Islet precursor cell (in vitro differentiated cells): ENCODE results near the gene SNX2.
"Not testable (repeated sequence)": the region's sequence is repeated elsewhere in the genome, so short reads cannot be mapped to it uniquely, and the experiment has no call there.

ENCODE experiments used
- DNase-seq: peaks from one replicate; pipeline ENCODE4 v3.0.0-alpha.2; 2018

The SNX2 gene

GRCh38 chr5:122774861-122775549, at the start of gene SNX2:
TSS of gene SNX2 (plus strand) at chr5:122775080. CDS start at chr5:122775104, 24 bp downstream.
- DNase-seq, result peak; percentile 95

GRCh38 chr5:122727112-122727541, 47.8 kb upstream of the SNX2 start:
- DNase-seq, result no peak

- DNase-seq, result no peak
Measured at GRCh38 chr5:122730037-122730436, 44.8 kb upstream of the SNX2 start.

GRCh38 chr5:122730456-122730855, 44.4 kb upstream of the SNX2 start:
- no peak for DNase-seq

- DNase-seq, result no peak
Measured at GRCh38 chr5:122736086-122736845, 38.6 kb upstream of the SNX2 start.

GRCh38 chr5:122738088-122738487, 36.8 kb upstream of the SNX2 start:
- DNase-seq, result no peak

- peak; percentile 96 for DNase-seq
Measured at GRCh38 chr5:122741681-122742080, 33.2 kb upstream of the SNX2 start.

GRCh38 chr5:122743261-122743660, 31.6 kb upstream of the SNX2 start:
- DNase-seq, result peak; percentile 75

- DNase-seq, result no peak
Measured at GRCh38 chr5:122745597-122745996, 29.3 kb upstream of the SNX2 start.

GRCh38 chr5:122749886-122750285, 25.0 kb upstream of the SNX2 start:
- DNase-seq, result no peak

GRCh38 chr5:122751293-122751782, 23.5 kb upstream of the SNX2 start:
- DNase-seq, result peak; percentile 99

GRCh38 chr5:122753500-122753899, 21.4 kb upstream of the SNX2 start:
- no peak for DNase-seq

- no peak for DNase-seq
Measured at GRCh38 chr5:122755783-122756182, 19.1 kb upstream of the SNX2 start.

GRCh38 chr5:122756264-122756911, 18.5 kb upstream of the SNX2 start:
- DNase-seq, result no peak

- DNase-seq, result no peak
Measured at GRCh38 chr5:122757285-122757684, 17.6 kb upstream of the SNX2 start.

GRCh38 chr5:122759241-122760070, 15.4 kb upstream of the SNX2 start:
- DNase-seq, result no peak

- DNase-seq, result no peak
Measured at GRCh38 chr5:122760236-122760635, 14.6 kb upstream of the SNX2 start.

GRCh38 chr5:122761115-122761514, 13.8 kb upstream of the SNX2 start:
- no peak for DNase-seq

- not testable (repeated sequence) for DNase-seq
Measured at GRCh38 chr5:122761896-122762295, 13.0 kb upstream of the SNX2 start.

GRCh38 chr5:122766130-122766529, 8.8 kb upstream of the SNX2 start:
- no peak for DNase-seq

- no peak for DNase-seq
Measured at GRCh38 chr5:122770477-122770876, 4.4 kb upstream of the SNX2 start.

- DNase-seq, result peak; percentile 86
Measured at GRCh38 chr5:122772446-122772845, 2.4 kb upstream of the SNX2 start.

GRCh38 chr5:122773619-122774018, 1.3 kb upstream of the SNX2 start:
- no peak for DNase-seq
